ENCODE data around the gene BNIP3. TPM values are rescaled to one million over a fixed set of nuclear protein-coding genes. Genes with fewer than 3 reads are reported as not detected.

BNIP3 gene
- total and polyA plus RNA-seq, 2 donors = 22.7 to 38.3 TPM

DNA sequence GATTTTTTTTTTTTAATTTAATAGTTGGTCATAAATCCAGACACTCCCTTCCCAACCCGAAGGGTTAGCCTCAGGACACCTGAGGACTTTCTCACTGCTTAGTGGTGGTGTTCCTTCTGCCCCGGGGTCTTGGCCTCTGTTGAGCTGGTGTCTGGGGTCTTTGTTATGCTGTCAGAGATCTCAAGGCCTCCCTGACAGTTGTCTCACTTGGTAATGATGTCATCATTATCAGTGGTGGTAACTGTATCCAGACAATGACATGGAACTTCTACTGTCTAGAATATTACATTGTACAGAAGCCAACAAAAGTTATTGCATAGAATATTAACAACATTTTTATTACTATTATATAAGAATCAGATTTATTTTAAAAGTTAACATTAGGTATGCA, 48.0 kb downstream of the BNIP3 start:
- Histone ChIP-seq H3K27me3 (ENCODE audit: control insufficient read depth in 2 of 2, insufficient read depth in 1 of 2, low read length in 1 of 2) (no peaks in the 10 kb centered on the region), H3K27ac (ENCODE audit: low read depth in 1 of 2, low read length in 1 of 2) (no peak overlapping the region)

GRCh38 chr10:131933016-131933695, 48.6 kb downstream of the BNIP3 start:
- Histone ChIP-seq H3K9me3 (ENCODE audit: control insufficient read depth in 2 of 2, insufficient read depth in 1 of 2, low read length in 1 of 2) (no peaks in the 10 kb centered on the region), H3K27me3 (ENCODE audit: control insufficient read depth in 2 of 2, insufficient read depth in 1 of 2, low read length in 1 of 2) (no peaks in the 10 kb centered on the region), H3K4me1 (ENCODE audit: control insufficient read depth in 2 of 2, insufficient read depth in 2 of 2, low read length in 2 of 2) (peaks cover 13 to 42% of the 10 kb centered on the region in 2 donors), H3K36me3 (ENCODE audit: control insufficient read depth in 2 of 2, insufficient read depth in 2 of 2, low read length in 1 of 2) (peaks cover 23 to 37% of the 10 kb centered on the region in 2 donors), H3K27ac (ENCODE audit: low read depth in 1 of 2, low read length in 1 of 2) (no peak overlapping the region), H3K4me3 (ENCODE audit: low read length in 2 of 2) (no peak overlapping the region)
- DNase-seq (ENCODE audit: low read depth in 6 of 9, low spot score in 9 of 9) = no peak
- 96% methylated on average over 18 of the region's 18 CpGs for WGBS

More for the DNA sequence above, 48.0 kb downstream of the BNIP3 start:
- Histone ChIP-seq H3K4me1 (ENCODE audit: control insufficient read depth in 2 of 2, insufficient read depth in 2 of 2, low read length in 2 of 2) (peaks cover 8 to 37% of the 10 kb centered on the region in 2 donors), H3K4me3 (ENCODE audit: low read length in 2 of 2) (no peak overlapping the region), H3K9me3 (ENCODE audit: control insufficient read depth in 2 of 2, insufficient read depth in 1 of 2, low read length in 1 of 2) (no peaks in the 10 kb centered on the region), H3K36me3 (ENCODE audit: control insufficient read depth in 2 of 2, insufficient read depth in 2 of 2, low read length in 1 of 2) (peaks cover 28 to 41% of the 10 kb centered on the region in 2 donors)
- no peak for DNase-seq (ENCODE audit: low read depth in 6 of 9, low spot score in 9 of 9)
- WGBS = over 99% methylated on average over 2 of the region's 2 CpGs

DNA sequence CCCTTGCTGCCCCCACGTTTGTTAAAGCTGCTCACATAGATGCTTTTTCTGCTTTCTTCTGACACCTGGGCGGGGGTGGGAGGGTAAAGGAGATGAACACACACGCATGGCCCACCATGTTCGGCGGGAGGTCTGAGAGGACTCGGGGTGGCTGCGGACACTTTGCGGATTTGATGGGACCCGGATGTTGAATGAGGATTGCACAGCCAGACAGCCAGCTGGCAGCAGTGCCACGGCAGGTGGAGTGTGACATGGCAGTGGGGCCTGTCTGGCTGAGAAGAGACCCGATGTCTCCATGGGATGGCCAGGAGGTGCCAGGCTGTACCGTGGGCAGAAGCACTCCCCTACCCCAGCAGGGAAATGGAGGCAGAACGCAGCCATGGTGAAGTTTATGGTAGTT, 49.7 kb downstream of the BNIP3 start:
- Histone ChIP-seq H3K27me3 (ENCODE audit: control insufficient read depth in 2 of 2, insufficient read depth in 1 of 2, low read length in 1 of 2) (no peaks in the 10 kb centered on the region), H3K36me3 (ENCODE audit: control insufficient read depth in 2 of 2, insufficient read depth in 2 of 2, low read length in 1 of 2) (peaks cover 14 to 29% of the 10 kb centered on the region in 2 donors), H3K4me3 (ENCODE audit: low read length in 2 of 2) (no peak overlapping the region), H3K9me3 (ENCODE audit: control insufficient read depth in 2 of 2, insufficient read depth in 1 of 2, low read length in 1 of 2) (no peaks in the 10 kb centered on the region), H3K4me1 (ENCODE audit: control insufficient read depth in 2 of 2, insufficient read depth in 2 of 2, low read length in 2 of 2) (peaks cover 14 to 47% of the 10 kb centered on the region in 2 donors), H3K27ac (ENCODE audit: low read depth in 1 of 2, low read length in 1 of 2) (peak overlapping the region in 1 of 2 donors; percentile 26)
- no peak for DNase-seq (ENCODE audit: low read depth in 6 of 9, low spot score in 9 of 9)
- WGBS = 97% methylated on average over 13 of the region's 13 CpGs

GRCh38 chr10:131930586-131931330, 51.0 kb downstream of the BNIP3 start:
- H3K27ac ChIP-seq (ENCODE audit: low read depth in 1 of 2, low read length in 1 of 2) = no peak overlapping the region
- peaks cover 0 to 2% of the 10 kb centered on the region in 2 donors for H3K9me3 ChIP-seq (ENCODE audit: control insufficient read depth in 2 of 2, insufficient read depth in 1 of 2, low read length in 1 of 2)
- DNase-seq (ENCODE audit: low read depth in 6 of 9, low spot score in 9 of 9) = no peak
- H3K27me3 ChIP-seq (ENCODE audit: control insufficient read depth in 2 of 2, insufficient read depth in 1 of 2, low read length in 1 of 2) = no peaks in the 10 kb centered on the region
- WGBS = 95% methylated on average over 16 of the region's 16 CpGs
- H3K4me3 ChIP-seq (ENCODE audit: low read length in 2 of 2) = no peak overlapping the region
- peaks cover 13 to 26% of the 10 kb centered on the region in 2 donors for H3K36me3 ChIP-seq (ENCODE audit: control insufficient read depth in 2 of 2, insufficient read depth in 2 of 2, low read length in 1 of 2)
- H3K4me1 ChIP-seq (ENCODE audit: control insufficient read depth in 2 of 2, insufficient read depth in 2 of 2, low read length in 2 of 2) = peaks cover 14 to 47% of the 10 kb centered on the region in 2 donors

DNA sequence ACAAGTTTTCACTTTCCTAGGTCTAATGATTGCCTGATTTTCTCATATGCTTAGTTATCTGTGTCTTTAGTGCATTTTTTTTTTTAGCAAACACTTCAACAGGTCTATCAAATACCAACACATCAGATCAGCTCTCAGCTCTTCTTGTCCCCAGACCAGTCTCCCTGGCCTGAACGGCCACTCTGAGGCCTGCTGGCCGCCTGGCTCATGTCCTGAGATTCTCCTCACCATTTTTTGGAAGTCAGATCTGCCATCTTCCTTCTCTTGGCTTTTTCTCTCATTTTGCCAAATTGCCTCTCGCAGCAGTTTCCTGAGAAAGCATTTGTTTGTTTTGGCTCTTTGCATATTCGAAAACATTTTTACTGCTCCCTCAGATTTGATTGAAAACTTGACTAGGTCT, 51.6 kb downstream of the BNIP3 start:
- WGBS = 95% methylated on average over 4 of the region's 4 CpGs
- H3K27ac ChIP-seq (ENCODE audit: low read depth in 1 of 2, low read length in 1 of 2) = no peak overlapping the region
- H3K4me1 ChIP-seq (ENCODE audit: control insufficient read depth in 2 of 2, insufficient read depth in 2 of 2, low read length in 2 of 2) = peaks cover 12 to 44% of the 10 kb centered on the region in 2 donors
- peaks cover 0 to 3% of the 10 kb centered on the region in 2 donors for H3K9me3 ChIP-seq (ENCODE audit: control insufficient read depth in 2 of 2, insufficient read depth in 1 of 2, low read length in 1 of 2)
- DNase-seq (ENCODE audit: low read depth in 6 of 9, low spot score in 9 of 9) = no peak
- H3K36me3 ChIP-seq (ENCODE audit: control insufficient read depth in 2 of 2, insufficient read depth in 2 of 2, low read length in 1 of 2) = peaks cover 13 to 25% of the 10 kb centered on the region in 2 donors
- no peaks in the 10 kb centered on the region for H3K27me3 ChIP-seq (ENCODE audit: control insufficient read depth in 2 of 2, insufficient read depth in 1 of 2, low read length in 1 of 2)
- H3K4me3 ChIP-seq (ENCODE audit: low read length in 2 of 2) = no peak overlapping the region

DNA sequence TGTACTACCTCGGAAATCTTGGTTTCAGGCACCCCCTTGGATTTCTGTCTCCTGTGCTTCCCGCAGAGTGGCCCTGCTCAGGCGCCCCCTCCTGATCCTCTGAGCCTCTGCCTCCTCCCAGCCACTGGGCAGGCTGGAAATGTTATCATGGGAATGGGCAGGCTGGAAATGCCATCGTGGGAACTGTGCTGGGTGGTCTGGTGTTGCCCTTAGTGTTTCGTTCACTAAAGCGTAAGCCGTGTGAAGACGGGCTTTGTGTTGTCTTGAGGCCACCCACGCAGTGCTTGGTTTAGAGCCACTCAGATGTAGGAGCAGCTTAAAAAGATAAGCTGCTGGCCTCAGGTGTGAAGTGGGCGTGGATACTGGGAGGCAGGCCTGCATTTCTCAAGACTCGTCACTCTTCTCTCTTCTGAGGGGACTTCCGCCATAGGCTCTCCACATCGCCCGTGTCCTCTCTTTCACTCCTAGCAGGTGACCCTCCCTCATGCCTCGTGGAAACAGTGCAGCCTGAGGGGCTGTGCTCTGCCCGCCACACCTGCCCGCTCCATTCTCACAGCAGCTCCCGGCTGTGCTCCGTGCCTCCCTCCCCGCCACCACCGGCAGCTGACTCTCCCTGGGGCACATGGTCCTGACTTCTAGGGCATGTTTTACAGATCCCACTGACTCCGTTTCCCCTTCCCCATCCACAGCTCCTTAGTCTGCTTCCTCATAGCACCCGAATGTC, 52.4 kb downstream of the BNIP3 start:
- no peak overlapping the region for H3K4me3 ChIP-seq (ENCODE audit: low read length in 2 of 2)
- H3K36me3 ChIP-seq (ENCODE audit: control insufficient read depth in 2 of 2, insufficient read depth in 2 of 2, low read length in 1 of 2) = peaks cover 7 to 17% of the 10 kb centered on the region in 2 donors
- peaks cover 6 to 36% of the 10 kb centered on the region in 2 donors for H3K4me1 ChIP-seq (ENCODE audit: control insufficient read depth in 2 of 2, insufficient read depth in 2 of 2, low read length in 2 of 2)
- WGBS = 91% methylated on average over 23 of the region's 23 CpGs
- H3K27ac ChIP-seq (ENCODE audit: low read depth in 1 of 2, low read length in 1 of 2) = no peak overlapping the region
- H3K9me3 ChIP-seq (ENCODE audit: control insufficient read depth in 2 of 2, insufficient read depth in 1 of 2, low read length in 1 of 2) = peaks cover 0 to 3% of the 10 kb centered on the region in 2 donors
- no peaks in the 10 kb centered on the region for H3K27me3 ChIP-seq (ENCODE audit: control insufficient read depth in 2 of 2, insufficient read depth in 1 of 2, low read length in 1 of 2)
- no peak for DNase-seq (ENCODE audit: low read depth in 6 of 9, low spot score in 9 of 9)

GRCh38 chr10:131928248-131929095, 53.3 kb downstream of the BNIP3 start:
- Histone ChIP-seq H3K9me3 (ENCODE audit: control insufficient read depth in 2 of 2, insufficient read depth in 1 of 2, low read length in 1 of 2) (peaks cover 0 to 3% of the 10 kb centered on the region in 2 donors), H3K36me3 (ENCODE audit: control insufficient read depth in 2 of 2, insufficient read depth in 2 of 2, low read length in 1 of 2) (peaks cover 5 to 15% of the 10 kb centered on the region in 2 donors), H3K27ac (ENCODE audit: low read depth in 1 of 2, low read length in 1 of 2) (no peak overlapping the region), H3K4me1 (ENCODE audit: control insufficient read depth in 2 of 2, insufficient read depth in 2 of 2, low read length in 2 of 2) (peaks cover 6 to 36% of the 10 kb centered on the region in 2 donors), H3K4me3 (ENCODE audit: low read length in 2 of 2) (no peak overlapping the region), H3K27me3 (ENCODE audit: control insufficient read depth in 2 of 2, insufficient read depth in 1 of 2, low read length in 1 of 2) (no peaks in the 10 kb centered on the region)
- WGBS = 49% methylated on average over 18 of the region's 18 CpGs
- peak in 3 of 9 donors; percentile 21 to 50 (median 34) for DNase-seq (ENCODE audit: low read depth in 6 of 9, low spot score in 9 of 9)

DNA sequence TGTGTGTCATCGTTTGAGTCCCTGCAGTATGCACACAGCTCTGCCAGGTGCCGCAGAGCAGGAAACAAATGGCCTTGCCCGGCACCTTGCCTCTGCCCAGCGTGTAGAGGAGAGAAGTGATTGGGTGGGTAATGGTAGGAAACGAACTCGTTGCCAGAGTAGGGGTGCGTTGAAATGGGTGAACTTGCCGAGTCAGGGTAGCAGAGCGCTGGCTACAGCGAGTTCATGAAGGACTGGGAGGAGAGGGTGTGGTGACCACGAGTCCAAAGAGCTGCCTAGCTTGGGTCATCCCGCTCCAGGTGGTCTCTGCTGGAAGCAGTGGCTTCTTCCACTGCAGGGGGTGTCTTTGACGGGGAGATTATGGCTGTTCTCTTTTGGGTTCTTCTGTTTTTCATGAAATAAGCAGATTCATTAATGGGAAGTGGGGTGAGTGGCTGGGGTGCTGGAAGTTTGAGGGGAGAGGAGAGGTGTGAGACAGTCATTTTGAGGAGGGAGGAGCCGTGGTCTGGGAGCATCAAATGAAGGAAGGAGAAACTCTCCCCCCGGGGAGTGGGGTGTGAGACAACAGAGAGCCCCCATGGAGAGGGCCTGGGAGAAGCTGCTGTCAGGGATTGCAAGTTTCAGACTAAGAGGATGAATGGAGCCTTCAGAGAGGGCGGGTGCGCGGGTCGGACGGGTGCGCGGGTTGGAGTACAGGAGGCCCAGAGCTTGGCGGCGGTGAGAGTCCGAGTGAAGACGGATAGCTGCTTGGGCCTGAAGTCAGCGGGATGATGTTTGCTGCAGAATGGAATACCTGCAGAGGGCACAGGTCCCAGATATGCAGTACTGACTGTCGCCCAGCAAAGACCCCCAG, 54.8 kb downstream of the BNIP3 start:
- H3K27me3 ChIP-seq (ENCODE audit: control insufficient read depth in 2 of 2, insufficient read depth in 1 of 2, low read length in 1 of 2) = no peaks in the 10 kb centered on the region
- peaks cover 5 to 10% of the 10 kb centered on the region in 2 donors for H3K36me3 ChIP-seq (ENCODE audit: control insufficient read depth in 2 of 2, insufficient read depth in 2 of 2, low read length in 1 of 2)
- no peak overlapping the region for H3K27ac ChIP-seq (ENCODE audit: low read depth in 1 of 2, low read length in 1 of 2)
- H3K4me3 ChIP-seq (ENCODE audit: low read length in 2 of 2) = no peak overlapping the region
- WGBS = 98% methylated on average over 28 of the region's 28 CpGs
- no peak for DNase-seq (ENCODE audit: low read depth in 6 of 9, low spot score in 9 of 9)
- H3K4me1 ChIP-seq (ENCODE audit: control insufficient read depth in 2 of 2, insufficient read depth in 2 of 2, low read length in 2 of 2) = peaks cover 6 to 31% of the 10 kb centered on the region in 2 donors
- H3K9me3 ChIP-seq (ENCODE audit: control insufficient read depth in 2 of 2, insufficient read depth in 1 of 2, low read length in 1 of 2) = peaks cover 0 to 3% of the 10 kb centered on the region in 2 donors
